Testis (tissue), 3 donors: Measurements from ENCODE around the gene TSPAN10. TPM values are rescaled to one million over a fixed set of nuclear protein-coding genes. Genes with fewer than 3 reads are reported as not detected.

Experiments used
- DNase-seq: peaks from one replicate; pipeline ENCODE4 v3.0.0-alpha.2; 2019
- H3K27ac ChIP-seq, 2 donors: fragments of 200-600 bp; sonication (generic); one replicate each; pipeline ENCODE4 v1.5.1; 2019
- H3K27me3 ChIP-seq: fragments of 200-600 bp; sonication (generic); one replicate; pipeline ENCODE4 v1.5.1; 2019
- H3K36me3 ChIP-seq: fragments of 200-600 bp; sonication (generic); one replicate; pipeline ENCODE4 v1.5.1; 2017; ENCODE audit warnings: low read depth; ENCODE audit errors: missing control alignments
- H3K4me1 ChIP-seq: fragments of 200-600 bp; sonication (generic); one replicate; pipeline ENCODE4 v1.5.1; 2019
- H3K4me3 ChIP-seq, 2 donors: fragments of 200-600 bp; sonication (generic); one replicate each; pipeline ENCODE4 v1.5.1; 2017 to 2019
- H3K9me3 ChIP-seq: fragments of 200-600 bp; sonication (generic); one replicate; pipeline ENCODE4 v1.5.1; 2017
- CTCF ChIP-seq, 3 experiments: fragments of 450-650 bp in 2 of 3; fragments of 200-600 bp in 1 of 3; sonication (generic) in 1 of 3; IDR thresholded peaks; one replicate each; pipeline ENCODE4 v1.5.1; 2016 to 2019; ENCODE audit warnings: antibody characterized with exemption in 3 of 3, mild to moderate bottlenecking in 2 of 3, moderate library complexity in 1 of 3
- POLR2A ChIP-seq: fragments of 450-650 bp; IDR thresholded peaks from one replicate; pipeline ENCODE4 v1.6.1; 2017; ENCODE audit warnings: antibody characterized with exemption, mild to moderate bottlenecking, moderate library complexity
- WGBS, 2 donors: methylation state at CpG; one replicate each; pipeline ENCODE4 v1.1.5; 2018; 5-methylcytosine and 5-hydroxymethylcytosine counted together
- intact Hi-C: fragments of 100-400 bp; cut with DNase I; formaldehyde crosslinking; loops from one replicate; pipeline ENCODE4 v1.15.1; 2023; ENCODE audit warnings: low total_unique reads
- polyA plus RNA-seq: library from polyadenylated mRNA; stranded (reverse); fragments of 350-450 nt; fragmentation: Illumina TruSeq; extraction: RNeasy Lipid Tissue Mini Kit (QIAGEN cat#74804); gene quantifications from one replicate; pipeline ENCODE4 v1.2.3, GENCODE V29; 2014; ENCODE audit warnings: low read depth, low replicate concordance; ENCODE audit not compliant: insufficient read depth
- total RNA-seq, 2 donors: library from RNA; depleted of rRNA; stranded (reverse); fragments of >200 nt; gene quantifications; one replicate each; pipeline ENCODE4 v1.2.3, GENCODE V29; 2016

Gene TSPAN10
- total and polyA plus RNA-seq, 3 donors from 2014 or later = 1.2 to 3.1 (median 1.3) TPM

GRCh38 chr17:81656118-81656743, 19.2 kb downstream of the TSPAN10 start, which contains the start of gene PDE6G:
Gene PDE6G, minus strand, starts transcription at chr17:81656542. Its CDS starts 3,237 bp downstream, at chr17:81653305.
- Histone ChIP-seq H3K4me3 (no peak within 1 kb of the TSS), H3K9me3 (no peaks in the 10 kb centered on the region), H3K4me1 (no peaks in the 10 kb centered on the region), H3K36me3 (no peaks in the 10 kb centered on the region), H3K27me3 (no peaks in the 10 kb centered on the region), H3K27ac (no peak within 1 kb of the TSS)
- 83 to 91% methylated on average over 11 to 15 of the region's 15 CpGs for WGBS, 2 donors
- DNase-seq = no peak
- intact Hi-C loops = no loop called here
- no peak for TF ChIP-seq CTCF (IDR thresholded peaks at IDR 0.05)
- TF ChIP-seq POLR2A = no peak

DNA sequence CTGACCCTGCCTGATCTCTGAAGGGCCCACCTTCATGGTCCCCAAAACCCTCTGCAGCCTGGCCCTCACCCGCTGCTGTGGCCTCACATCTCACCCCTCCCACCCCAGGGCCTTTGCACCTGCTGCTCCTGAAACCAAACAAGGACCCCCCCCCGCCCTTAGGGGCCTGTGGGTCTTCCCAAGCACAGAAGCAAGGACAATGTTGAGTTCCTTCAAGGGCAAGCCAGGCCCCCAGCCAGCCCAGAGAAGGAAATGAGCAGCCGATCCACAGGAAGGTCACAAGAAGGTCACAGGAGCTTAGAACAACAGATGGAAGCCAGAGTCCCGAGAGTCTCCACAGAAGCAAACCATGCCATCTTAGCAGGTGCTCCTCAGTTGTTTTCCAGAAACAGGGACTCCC, 19.8 kb downstream of the TSPAN10 start:
- TF ChIP-seq CTCF (IDR thresholded peaks at IDR 0.05) (no peak), POLR2A (no peak)
- 76 to 89% methylated on average over 3 to 4 of the region's 4 CpGs for WGBS, 2 donors
- intact Hi-C loops = no loop called here
- Histone ChIP-seq H3K9me3 (no peaks in the 10 kb centered on the region), H3K36me3 (no peaks in the 10 kb centered on the region), H3K4me3 (no peak overlapping the region), H3K27ac (no peak overlapping the region), H3K27me3 (no peaks in the 10 kb centered on the region), H3K4me1 (no peaks in the 10 kb centered on the region)
- DNase-seq = no peak

GRCh38 chr17:81659038-81659437, 22.0 kb downstream of the TSPAN10 start:
- 79 to 80% methylated on average over 5 of the region's 5 CpGs for WGBS, 2 donors
- no peak overlapping the region for H3K4me3 ChIP-seq
- intact Hi-C loops = no loop called here
- no peak for DNase-seq
- H3K4me1 ChIP-seq = no peaks in the 10 kb centered on the region
- H3K36me3 ChIP-seq = no peaks in the 10 kb centered on the region
- H3K27ac ChIP-seq = no peak overlapping the region
- no peaks in the 10 kb centered on the region for H3K27me3 ChIP-seq
- H3K9me3 ChIP-seq = no peaks in the 10 kb centered on the region
- no peak for TF ChIP-seq POLR2A
- TF ChIP-seq CTCF (IDR thresholded peaks at IDR 0.05) = no peak

DNA sequence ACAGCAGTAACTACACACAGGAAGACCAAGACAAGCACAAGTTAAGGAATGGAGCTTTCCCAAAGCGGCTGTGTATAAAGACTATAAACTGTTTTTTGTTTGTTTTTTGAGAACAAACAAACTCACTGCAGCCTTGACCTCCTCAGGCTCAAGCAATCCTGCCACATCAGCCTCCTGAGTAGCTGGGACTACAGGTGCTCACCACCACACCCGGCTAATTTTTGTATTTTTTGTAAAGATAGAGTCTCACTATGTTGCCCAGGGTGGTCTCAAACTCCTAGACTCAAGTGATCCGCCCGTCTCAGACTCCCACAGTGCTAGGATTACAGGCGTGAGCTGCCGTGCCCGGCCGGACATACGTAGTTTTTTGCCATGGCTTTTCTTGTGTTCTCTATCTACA, 23.4 kb downstream of the TSPAN10 start:
- H3K27me3 ChIP-seq = no peaks in the 10 kb centered on the region
- intact Hi-C loops = no loop called here
- 93 to 94% methylated on average over 9 of the region's 9 CpGs for WGBS, 2 donors
- DNase-seq = no peak
- peaks cover 3% of the 10 kb centered on the region for H3K4me1 ChIP-seq
- TF ChIP-seq POLR2A (no peak), CTCF (IDR thresholded peaks at IDR 0.05) (no peak)
- no peak overlapping the region for H3K4me3 ChIP-seq
- H3K27ac ChIP-seq = no peak overlapping the region
- no peaks in the 10 kb centered on the region for H3K9me3 ChIP-seq
- no peaks in the 10 kb centered on the region for H3K36me3 ChIP-seq

DNA sequence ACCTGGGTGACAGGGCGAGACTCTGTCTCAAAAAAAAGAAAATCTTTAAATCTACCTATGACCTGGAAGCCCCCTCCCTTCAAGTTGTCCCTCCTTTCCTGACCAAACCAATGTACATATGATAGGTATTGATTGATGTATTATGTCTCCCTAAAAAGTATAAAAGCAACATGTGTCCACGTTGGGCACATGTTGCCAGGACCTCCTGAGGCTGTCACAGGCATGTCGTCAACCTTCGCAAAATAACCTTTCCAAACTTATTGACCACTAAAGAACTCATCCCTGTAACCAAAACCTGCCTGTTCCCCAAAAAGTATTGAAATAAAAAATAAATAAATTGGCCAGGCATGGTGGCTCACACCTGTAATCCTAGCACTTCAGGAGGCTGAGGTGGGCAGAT, 25.0 kb downstream of the TSPAN10 start:
- 90 to 93% methylated on average over 4 of the region's 4 CpGs for WGBS, 2 donors
- Histone ChIP-seq H3K27ac (no peak overlapping the region), H3K27me3 (no peaks in the 10 kb centered on the region), H3K9me3 (no peaks in the 10 kb centered on the region), H3K4me3 (no peak overlapping the region), H3K4me1 (peaks cover 8% of the 10 kb centered on the region), H3K36me3 (no peaks in the 10 kb centered on the region)
- no peak for DNase-seq
- TF ChIP-seq CTCF (IDR thresholded peaks at IDR 0.05) (no peak), POLR2A (no peak)
- intact Hi-C loops = no loop called here
